Stimulated activated CD8-positive, alpha-beta memory T cell treated with anti-CD3 and anti-CD28 coated beads, Interleukin-2, amount 100 ng/mL, for 48 hours (primary cell): ENCODE data around the gene SUGT1.

ENCODE experiments used
- DNase-seq, 2 donors: peaks; one replicate each; pipeline ENCODE4 v3.0.0-alpha.2; 2020; ENCODE audit warnings: low read depth in 2 of 2

SUGT1 gene

GRCh38 chr13:52737965-52738364 lies 85.3 kb downstream of the SUGT1 start:
- DNase-seq = no peak

DNA sequence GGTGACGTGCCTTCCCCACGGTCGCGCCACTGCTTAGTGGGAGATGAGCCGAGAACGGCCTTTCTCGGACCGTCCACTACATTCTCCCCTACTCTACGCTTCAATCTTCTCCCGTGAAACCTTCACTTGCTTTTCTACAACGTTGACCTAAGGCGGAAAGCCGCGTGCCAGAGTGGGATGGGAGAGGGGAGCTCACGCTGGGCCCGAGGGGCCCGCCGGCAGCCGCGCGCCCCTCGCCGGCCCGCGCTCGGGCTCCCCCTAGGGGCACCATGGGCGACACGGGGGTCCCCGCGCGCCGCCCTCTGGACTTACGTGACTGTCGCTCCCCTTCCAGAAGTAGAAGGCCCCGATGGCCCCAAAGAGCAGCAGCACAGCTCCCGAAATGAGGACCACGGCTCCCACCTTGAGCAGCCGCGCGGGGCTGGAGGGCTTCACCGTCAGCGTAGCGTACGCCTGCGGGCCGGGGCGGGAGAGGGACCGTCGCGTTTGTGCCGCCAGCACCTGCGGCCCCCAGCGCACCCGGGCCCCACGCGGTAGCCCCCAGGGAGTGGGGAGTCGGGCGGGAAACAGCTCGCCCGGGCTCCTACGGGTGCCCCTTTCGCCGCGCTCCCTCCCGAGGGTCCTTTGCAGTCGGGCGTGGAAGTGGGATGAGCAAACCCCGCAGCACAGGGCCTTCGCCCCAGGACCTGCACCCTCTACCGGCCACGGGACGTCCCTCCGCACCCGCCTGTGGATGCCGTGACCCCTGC lies 86.3 kb downstream of the SUGT1 start:
- DNase-seq = peak; percentile 23 to 31

- no peak for DNase-seq
Observed at GRCh38 chr13:52739468-52740071, 86.9 kb downstream of the SUGT1 start, which contains the start of gene CNMD. CNMD (minus strand) TSS chr13:52739820; CDS start chr13:52739701, 119 bp downstream.

- no peak for DNase-seq
Observed at GRCh38 chr13:52743569-52743968, 90.9 kb downstream of the SUGT1 start.

DNA sequence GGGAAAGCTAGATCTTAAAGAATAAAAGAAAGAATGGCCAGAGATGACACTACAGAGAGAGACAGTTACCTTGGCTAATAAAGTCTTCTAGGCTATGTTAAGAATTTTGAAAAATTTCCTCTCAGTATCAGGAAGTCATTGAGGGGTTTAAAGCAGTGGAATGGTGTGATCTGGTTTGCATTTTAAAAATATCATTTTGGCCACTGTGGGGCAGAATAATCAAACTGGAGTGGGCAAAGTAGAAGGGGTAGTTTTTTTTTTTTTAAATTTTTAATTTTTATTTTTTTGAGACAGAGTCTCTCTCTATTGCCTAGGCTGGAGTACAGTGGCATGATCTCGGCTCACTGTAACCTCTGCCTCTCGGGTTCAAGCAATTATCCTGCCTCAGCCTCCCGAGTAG lies 91.4 kb downstream of the SUGT1 start:
- no peak for DNase-seq

DNA sequence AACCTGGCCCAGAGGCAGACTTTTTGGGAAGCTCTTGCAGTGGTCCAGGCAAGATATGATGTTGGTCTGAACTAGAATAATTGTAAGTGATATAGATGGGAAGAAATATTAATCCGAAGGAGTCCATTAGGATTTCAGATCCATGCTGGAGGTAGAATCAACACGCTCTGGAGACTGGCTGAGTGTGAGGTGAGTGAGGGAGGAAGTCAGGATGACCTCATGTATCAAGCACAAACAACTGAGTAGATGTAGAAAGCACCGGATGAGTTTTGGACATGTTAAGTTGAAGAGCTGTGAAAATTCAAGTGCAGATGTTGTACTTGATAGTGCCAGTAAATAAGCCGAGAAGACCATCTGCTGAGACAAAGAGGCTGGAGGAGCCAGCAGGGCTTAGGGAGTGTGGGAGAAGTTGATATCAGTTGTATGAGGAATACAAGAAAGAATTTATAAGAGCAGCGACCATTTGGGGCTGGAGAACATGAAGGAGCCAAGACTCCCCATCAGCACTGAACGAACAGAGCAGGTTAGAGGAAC lies 92.3 kb downstream of the SUGT1 start:
- no peak for DNase-seq

DNA sequence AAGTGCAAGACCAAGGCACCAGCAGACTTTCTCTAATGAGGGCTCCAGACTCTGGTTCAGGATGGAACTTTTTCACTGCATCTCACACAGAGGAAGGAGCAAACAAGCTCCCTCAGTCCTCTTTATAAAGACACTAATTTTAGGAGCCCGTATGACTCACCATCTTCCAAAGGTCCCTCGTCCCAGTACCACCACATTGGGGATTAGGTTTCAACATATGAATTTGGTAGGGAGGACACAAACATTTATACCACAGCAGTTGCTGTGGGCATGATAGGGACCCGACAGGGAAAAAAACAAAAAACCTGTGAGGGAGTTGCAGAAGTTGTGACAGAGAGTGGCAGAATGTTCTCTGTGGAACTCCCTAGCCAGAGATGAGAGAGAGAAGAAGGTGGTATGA lies 93.5 kb downstream of the SUGT1 start:
- DNase-seq = no peak

- DNase-seq = no peak
Observed at GRCh38 chr13:52749419-52749818, 96.8 kb downstream of the SUGT1 start.
